ENCODE results near the gene PEPD. TPM values are rescaled to one million over a fixed set of nuclear protein-coding genes. Genes with fewer than 3 reads are reported as not detected.

PEPD gene
- total RNA-seq, 1 experiment from 2014 or later, result 90.9 TPM

GRCh38 chr19:33459222-33460090 is 62.1 kb downstream of the PEPD start:
- DNase-seq (ENCODE audit: low read depth), result no peak

GRCh38 chr19:33458807-33459206 is 62.8 kb downstream of the PEPD start:
- no peak for DNase-seq (ENCODE audit: low read depth)

- DNase-seq (ENCODE audit: low read depth), result no peak
Measured at GRCh38 chr19:33458171-33458633, 63.4 kb downstream of the PEPD start.

DNA sequence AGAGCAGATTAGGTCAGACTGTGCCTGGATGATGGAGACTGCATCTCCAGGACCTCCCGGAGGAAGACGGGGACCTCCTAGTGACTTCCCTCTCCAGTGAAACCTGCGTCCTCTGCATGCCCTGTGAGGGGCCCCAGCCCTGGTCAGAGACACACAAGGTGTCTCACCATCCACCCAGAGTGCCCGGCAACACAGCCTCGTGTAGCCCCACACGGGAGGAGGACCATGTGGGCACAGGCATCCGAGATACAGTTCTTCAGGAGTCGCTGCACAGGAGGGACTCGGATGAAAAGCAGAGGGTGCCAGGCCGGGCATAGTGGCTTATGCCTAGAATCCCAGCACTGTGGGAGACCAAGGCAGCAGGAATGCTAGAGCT is 64.8 kb downstream of the PEPD start:
- no peak for DNase-seq (ENCODE audit: low read depth)

DNA sequence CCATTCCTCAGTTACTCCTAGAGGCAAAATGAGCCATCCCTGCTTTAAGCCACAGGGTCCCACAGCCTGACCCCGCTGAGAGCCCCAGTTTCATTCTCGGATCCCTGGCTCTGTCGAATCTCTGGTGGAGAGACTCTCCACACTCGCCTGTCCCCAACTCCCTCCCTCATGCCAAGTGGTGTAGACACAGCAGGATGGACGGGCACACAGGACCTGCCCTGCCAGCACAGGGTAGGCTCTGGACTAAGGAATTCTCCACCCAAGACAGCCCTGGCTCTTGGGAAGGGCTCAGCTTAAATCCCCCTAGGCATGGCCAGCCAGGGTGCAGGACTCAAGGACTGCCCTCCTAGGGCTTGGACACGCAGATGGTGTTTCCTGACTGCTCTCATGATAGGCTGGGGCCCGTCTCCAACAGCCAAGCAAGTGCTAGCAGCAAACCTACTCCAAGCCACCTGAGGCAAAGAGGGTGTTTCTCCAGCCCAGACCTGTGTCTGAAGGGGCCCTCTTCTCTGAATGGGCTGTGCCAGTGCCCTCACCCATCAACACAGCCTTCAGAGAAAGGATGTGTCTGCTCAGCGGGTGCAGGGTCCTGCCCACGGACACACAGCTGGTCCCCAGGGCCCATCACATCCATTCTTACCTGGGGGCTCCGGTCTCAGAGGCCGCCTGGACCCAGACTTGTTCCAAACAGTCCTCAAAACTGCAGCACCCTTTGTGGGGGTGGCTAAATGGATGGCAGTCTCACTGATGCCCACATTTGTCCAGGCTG is 65.3 kb downstream of the PEPD start:
- no peak for DNase-seq (ENCODE audit: low read depth)

DNA sequence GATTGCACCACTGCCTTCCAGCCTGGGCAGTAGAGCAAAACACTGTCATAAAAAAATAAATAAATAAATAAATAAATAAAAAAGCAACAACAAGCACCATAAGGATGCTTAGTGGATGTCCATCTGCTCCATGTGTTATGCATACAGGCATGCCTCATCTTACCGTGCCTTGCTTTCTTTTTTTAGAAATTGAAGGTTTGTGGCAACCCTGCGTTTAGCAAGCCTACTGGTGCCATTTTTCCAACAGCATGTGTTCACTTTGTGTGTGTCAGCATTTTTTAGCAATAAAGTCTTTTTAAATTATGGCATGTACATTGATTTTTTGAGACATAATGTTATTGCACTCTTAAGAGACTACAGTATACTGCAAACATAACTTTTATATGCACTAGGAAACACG is 68.3 kb downstream of the PEPD start:
- no peak for DNase-seq (ENCODE audit: low read depth)

- no peak for DNase-seq (ENCODE audit: low read depth)
Measured at GRCh38 chr19:33450689-33451088, 70.9 kb downstream of the PEPD start.

- no peak for DNase-seq (ENCODE audit: low read depth)
Measured at GRCh38 chr19:33449799-33450198, 71.8 kb downstream of the PEPD start.

DNA sequence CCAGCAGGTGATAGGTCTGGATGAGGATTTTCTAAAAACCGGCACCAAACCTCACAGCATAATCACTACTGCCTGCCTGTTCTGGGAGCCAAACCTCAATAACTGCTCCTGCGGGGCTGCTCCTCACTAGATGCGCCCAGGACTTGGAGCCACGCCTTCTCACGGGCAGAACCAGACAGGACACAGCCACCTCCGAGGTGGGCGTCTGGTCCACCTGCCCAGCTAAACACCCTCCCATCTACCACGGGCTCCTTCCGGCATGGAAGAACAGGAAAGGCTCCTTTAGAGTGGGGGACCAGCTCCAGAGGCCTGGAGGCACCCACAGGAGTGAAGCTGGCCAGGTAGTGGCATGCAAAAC is 73.5 kb downstream of the PEPD start:
- DNase-seq (ENCODE audit: low read depth), result no peak

- peak; percentile 11 for DNase-seq (ENCODE audit: low read depth)
Measured at GRCh38 chr19:33447336-33448158, 74.0 kb downstream of the PEPD start.

DNA sequence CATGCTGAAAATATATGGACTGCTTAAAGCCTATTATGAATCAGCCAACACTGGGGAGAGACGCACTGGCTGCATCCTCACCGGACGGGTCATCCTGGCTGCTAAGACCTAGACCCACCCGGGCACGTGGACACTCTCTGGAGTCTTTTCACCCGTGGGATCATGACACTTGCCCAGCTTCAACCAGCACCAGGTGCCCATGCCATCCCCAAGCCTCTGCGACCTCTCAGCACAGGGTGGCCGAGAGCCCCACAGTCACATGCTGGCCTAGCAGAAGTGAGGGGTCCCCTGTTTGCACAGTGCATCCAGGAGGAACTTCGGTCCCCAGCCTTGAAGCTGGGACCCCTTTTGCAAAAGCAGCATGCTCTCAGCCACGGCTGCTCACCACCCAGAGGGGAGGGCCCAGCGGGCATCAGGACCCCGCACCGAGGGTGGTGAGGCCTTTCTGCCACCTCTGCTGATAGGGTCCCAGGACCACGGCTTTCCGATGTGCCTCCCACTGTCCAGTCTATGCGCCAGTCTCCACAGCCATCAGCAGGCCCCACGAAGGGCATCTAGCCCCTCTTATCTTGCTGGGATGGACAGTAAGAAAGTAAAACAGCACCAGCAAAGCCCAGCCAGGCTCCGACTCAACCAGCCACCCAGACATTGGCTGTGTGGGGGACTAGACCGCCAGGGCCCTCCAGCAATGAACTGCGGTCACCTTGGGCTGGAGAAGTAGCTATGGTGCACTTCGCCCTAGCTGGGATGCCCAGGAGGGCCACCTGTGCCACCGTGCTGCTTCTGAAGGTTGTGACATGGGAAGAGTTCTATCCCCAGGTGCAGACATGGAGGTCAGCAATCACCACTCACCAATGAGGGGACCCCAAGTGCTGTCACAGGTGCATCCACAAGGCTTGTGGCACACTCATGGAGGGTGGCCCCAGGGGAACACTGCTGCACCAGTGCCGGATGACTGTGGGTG is 75.0 kb downstream of the PEPD start:
- DNase-seq (ENCODE audit: low read depth), result no peak

DNA sequence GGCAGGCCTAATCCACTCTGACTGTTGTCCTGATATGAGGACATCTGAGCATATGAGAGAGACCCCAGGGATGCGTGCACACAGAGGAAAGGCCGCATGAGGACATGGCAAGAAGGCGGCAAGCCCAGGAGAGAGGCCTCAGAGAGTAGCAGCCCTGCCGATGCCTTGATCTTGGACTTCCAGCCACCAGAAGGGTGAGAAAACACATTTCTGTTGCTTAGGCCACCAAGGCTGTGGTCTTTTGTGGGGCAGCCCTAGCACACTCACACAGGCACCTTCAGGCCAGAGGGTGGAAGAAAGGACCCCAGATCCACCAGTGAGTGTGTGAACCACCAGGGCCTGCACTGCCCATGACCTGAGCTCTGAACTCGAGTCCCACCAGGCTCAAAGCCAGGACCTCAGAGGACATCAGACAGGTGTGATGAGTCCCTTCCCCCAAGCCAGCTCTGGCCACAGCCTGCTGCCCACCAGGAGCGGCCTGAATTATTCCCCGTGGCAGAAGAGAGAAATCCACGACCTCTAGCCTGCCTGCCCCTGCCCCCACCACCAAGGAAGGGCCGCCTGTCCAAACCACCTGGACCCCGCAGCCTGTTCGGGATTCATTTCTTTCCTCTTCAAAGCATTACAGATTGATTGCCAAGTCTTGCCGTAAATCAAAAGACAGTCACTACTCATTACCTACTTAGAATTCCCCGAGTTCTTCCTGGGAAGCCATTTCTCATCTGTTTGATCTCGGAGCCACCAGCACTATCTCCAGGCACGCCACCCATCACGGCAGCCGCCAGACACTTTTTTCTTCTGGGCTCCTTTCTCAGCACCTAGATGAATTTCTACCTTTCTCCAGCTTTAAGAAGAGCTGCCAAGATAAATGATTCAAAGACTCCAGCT is 75.9 kb downstream of the PEPD start:
- DNase-seq (ENCODE audit: low read depth), result no peak

- DNase-seq (ENCODE audit: low read depth), result no peak
Measured at GRCh38 chr19:33444562-33445441, 76.8 kb downstream of the PEPD start.

DNA sequence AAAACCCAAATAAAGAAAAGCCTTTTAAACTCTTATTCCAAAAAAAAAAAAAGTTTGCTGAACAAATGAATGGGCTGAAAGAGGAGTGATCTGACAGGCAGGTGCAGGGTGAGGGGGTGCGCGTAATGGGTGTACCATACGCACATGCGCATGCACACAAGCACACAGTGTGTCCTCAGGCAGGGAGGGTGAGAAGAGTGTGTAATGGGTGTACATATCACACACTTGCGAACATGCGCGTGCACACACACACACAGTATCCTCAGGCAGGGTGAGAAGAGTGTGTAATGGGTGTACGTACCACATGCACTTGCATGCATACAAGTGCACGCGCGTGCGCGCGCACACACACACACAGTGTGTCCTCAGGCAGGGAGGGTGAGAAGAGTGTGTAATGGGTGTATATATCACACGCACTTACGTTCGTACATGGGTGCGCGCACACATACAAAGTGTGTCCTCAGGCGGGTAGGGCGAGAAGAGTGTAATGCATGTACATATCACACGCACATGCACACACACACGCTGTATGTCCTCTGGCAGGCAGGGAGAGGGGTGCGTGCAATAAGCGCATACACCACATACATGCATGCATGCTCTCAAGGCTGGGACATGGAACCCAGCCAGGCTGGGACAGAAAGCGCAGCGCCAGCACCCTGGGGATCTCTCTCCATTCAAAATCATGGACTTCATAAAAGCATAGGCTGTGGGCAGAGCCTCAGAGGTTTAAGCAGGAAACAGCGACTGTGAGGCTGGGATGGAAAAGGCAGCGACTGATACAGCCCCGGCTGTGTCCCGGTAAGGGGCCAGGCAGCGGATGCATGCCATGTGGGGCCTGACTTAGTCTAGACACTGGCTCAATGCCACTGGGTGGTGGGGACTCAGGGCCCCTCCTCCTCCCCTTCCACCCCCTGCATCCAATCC is 77.7 kb downstream of the PEPD start:
- no peak for DNase-seq (ENCODE audit: low read depth)

DNA sequence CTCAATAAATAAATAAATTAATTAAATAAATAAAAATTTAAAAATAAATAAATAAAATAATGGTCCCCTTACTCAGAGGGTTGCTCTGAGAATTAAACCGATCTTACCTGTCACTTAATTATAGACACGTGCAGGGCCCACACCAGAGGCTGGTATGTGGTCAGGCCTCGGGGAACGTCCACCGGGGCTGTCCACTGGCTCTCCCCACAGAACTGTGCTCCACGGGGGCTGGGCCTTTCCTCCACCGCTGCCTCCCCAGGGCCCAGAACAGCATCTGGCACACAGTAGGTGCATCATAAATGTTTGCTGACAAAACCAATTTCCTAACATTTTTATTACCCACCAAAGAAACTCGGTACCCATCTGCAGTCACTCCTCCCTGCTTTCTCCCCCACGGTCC is 78.9 kb downstream of the PEPD start:
- no peak for DNase-seq (ENCODE audit: low read depth)

- DNase-seq (ENCODE audit: low read depth), result no peak
Measured at GRCh38 chr19:33441828-33442227, 79.8 kb downstream of the PEPD start.

- no peak for DNase-seq (ENCODE audit: low read depth)
Measured at GRCh38 chr19:33441277-33441699, 80.3 kb downstream of the PEPD start.

Measured in HT1080 (cell line).